AG04449 (cell line): ENCODE results near the gene SLIT1.

Experiments used
- CTCF ChIA-PET: fragments of 350-600 bp; formaldehyde crosslinking; extraction: SDS; loops from one replicate; lab custom pipeline; 2021; ENCODE audit warnings: antibody characterized with exemption; lab: Yijun Ruan, JAX
- POLR2A ChIA-PET: fragments of 400-600, 350-600 bp; formaldehyde crosslinking; extraction: SDS; loops from one replicate; lab custom pipeline; 2020; ENCODE audit warnings: antibody characterized with exemption, inconsistent platforms; lab: Yijun Ruan, JAX
- DNase-seq: peaks from one replicate; pipeline ENCODE4 v3.0.0-alpha.2; 2010; ENCODE audit warnings: low read depth, low spot score
- H3K4me3 ChIP-seq: 2 replicates; pipeline ENCODE4 v1.5.1; 2011; ENCODE audit warnings: low read depth, mild to moderate bottlenecking, control low read depth, low read length
- CTCF ChIP-seq: IDR thresholded peaks from one replicate; pipeline ENCODE4 v1.5.1; 2011; ENCODE audit warnings: mild to moderate bottlenecking, moderate library complexity, low read length, control low read depth, inconsistent platforms; ENCODE audit not compliant: insufficient read depth; ENCODE audit errors: missing control alignments

Gene SLIT1

GRCh38 chr10:96984541-96985131 is 201.1 kb downstream of the SLIT1 start:
- no peak overlapping the region for H3K4me3 ChIP-seq
- no peak for TF ChIP-seq CTCF
- CTCF ChIA-PET = interaction anchor here (1.6 kb wide), 1 partner anchor 52 kb away, joined by 5 read pairs; no protein-coding TSS in a partner anchor
- POLR2A ChIA-PET = no interaction called here
- no peak for DNase-seq

DNA sequence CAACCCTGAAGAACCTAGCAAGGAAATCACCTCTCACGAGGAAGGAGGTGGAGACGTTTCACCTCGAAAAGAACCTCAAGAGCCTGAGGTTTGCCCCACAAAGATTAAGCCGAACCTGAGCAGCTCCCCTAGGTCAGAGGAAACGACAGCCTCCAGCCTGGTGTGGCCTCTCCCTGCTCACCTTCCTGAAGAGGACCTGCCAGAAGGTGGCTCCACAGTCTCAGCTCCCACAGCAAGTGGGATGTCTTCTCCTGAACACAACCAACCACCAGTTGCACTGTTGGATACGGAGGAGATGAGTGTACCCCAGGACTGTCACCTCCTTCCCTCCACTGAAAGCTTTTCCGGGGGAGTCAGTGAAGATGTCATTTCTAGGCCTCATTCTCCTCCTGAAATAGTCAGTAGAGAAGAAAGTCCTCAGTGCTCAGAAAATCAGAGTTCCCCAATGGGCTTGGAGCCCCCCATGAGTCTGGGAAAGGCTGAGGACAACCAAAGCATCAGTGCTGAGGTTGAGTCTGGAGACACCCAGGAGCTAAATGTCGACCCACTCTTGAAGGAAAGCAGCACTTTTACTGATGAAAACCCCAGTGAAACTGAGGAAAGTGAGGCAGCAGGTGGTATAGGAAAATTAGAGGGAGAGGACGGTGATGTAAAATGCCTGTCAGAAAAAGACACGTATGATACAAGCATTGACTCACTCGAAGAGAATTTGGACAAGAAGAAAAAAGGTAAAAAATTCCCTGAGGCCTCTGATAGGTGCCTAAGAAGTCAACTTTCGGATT is 203.4 kb downstream of the SLIT1 start:
- ChIA-PET CTCF (interaction anchor here (2.0 kb wide), 1 partner anchor 55 kb away, joined by 4 read pairs; no protein-coding TSS in a partner anchor), POLR2A (no interaction called here)
- H3K4me3 ChIP-seq = no peak overlapping the region
- no peak for TF ChIP-seq CTCF
- DNase-seq = no peak

DNA sequence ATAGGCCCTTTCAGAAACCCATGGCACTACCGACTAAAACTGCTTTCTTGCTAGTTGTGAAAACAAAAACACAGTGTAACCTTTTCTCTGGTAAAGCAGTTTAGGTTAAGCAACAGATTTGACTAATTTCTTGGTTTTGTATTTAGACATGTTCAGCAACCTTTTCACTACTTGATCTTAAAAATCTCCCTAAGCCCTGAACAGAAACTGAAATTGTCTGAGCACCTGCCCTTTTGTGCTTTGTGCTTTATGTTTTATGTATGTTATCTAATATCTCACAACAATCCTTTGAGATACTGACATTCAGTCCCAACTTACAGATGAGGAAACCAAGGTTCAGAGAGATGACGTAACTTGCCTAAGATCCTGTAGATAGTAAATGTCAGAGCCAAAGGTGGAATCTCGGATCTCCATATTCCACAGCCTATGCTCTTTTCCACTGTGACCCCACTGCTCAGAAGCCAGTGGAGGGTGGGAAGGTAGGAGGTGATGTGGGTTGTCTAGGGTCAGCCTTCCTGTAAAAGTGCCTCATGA is 207.1 kb downstream of the SLIT1 start:
- H3K4me3 ChIP-seq = no peak overlapping the region
- ChIA-PET POLR2A (no interaction called here), CTCF (interaction anchor here (0.7 kb wide), 1 partner anchor 15 kb away, joined by 3 read pairs; no protein-coding TSS in a partner anchor)
- no peak for TF ChIP-seq CTCF
- no peak for DNase-seq

- ChIA-PET CTCF (interaction anchor here (1.0 to 2.2 kb wide), 4 partner anchors 12 to 236 kb away, joined by 3 to 7 read pairs (median 5); no protein-coding TSS in a partner anchor), POLR2A (no interaction called here)
- no peak overlapping the region for H3K4me3 ChIP-seq
- no peak for TF ChIP-seq CTCF
- DNase-seq = no peak
Measured at GRCh38 chr10:96975136-96975535, 210.6 kb downstream of the SLIT1 start.

DNA sequence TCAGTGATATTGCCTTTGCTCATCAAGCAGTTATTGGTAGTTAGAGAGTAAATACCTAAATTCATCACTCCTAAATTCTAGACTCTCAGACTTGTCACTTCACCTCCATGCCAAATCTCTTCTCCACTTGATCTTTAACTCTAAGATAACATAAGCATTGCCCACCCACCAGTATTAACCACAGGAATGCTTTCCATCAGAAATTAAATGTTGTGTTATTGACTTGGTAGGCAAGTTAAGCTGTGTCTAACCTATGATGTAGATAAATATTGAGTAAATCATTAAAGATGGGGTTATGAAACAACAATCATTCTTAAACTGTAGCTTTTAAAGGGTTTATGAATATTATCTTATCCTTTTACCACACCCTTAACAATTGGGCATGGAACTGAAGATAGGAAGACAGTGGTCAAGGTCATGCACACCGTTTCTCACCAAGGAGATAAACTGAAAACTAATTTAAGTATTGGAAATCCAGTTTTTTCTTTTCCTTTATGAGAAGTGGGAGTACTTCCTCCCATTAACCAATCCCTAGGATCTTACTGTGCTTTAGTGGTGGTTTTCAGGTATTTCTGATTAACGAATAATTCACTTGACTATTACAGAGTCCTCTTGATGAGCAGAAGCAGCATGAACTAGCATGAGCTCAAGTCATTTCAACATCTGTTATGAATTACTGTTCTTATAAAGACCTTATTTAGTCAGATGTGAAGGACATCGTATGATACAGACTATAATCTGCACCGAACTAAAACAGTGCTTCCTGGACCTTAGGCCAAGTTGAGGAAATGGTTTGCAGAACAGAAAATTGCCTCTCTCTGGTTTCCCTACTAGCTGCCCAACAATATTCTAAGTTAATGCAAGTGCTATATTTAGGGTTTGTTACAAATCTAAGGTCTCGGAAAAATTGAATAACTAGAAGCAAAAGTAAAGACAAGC is 211.7 kb downstream of the SLIT1 start:
- CTCF ChIA-PET = interaction anchor here (1.3 to 2.2 kb wide), 2 partner anchors 64 to 237 kb away, joined by 3 to 6 read pairs; no protein-coding TSS in a partner anchor
- no peak for DNase-seq
- H3K4me3 ChIP-seq = no peak overlapping the region
- no peak for TF ChIP-seq CTCF
- POLR2A ChIA-PET = no interaction called here
